Subcutaneous abdominal adipose tissue (tissue), 5 donors: Measurements from ENCODE around the gene PPP4C.

Experiments used
- H3K27ac ChIP-seq: one replicate; pipeline ENCODE4 v1.7.0; 2013; ENCODE audit warnings: low read depth, mild to moderate bottlenecking, inconsistent platforms, low read length, moderate library complexity
- H3K27me3 ChIP-seq, 5 donors: one replicate each; pipeline ENCODE4 v1.7.0; 2013; ENCODE audit warnings: low read length in 5 of 5, inconsistent platforms in 1 of 5; ENCODE audit not compliant: control insufficient read depth in 5 of 5, insufficient read depth in 4 of 5
- H3K36me3 ChIP-seq, 5 donors: one replicate each; pipeline ENCODE4 v1.7.0; 2013; ENCODE audit warnings: low read length in 5 of 5; ENCODE audit not compliant: control insufficient read depth in 5 of 5, insufficient read depth in 5 of 5
- H3K4me1 ChIP-seq, 5 donors: one replicate each; pipeline ENCODE4 v1.7.0; 2013; ENCODE audit warnings: low read length in 5 of 5, mild to moderate bottlenecking in 3 of 5, moderate library complexity in 1 of 5; ENCODE audit not compliant: control insufficient read depth in 5 of 5, insufficient read depth in 5 of 5
- H3K4me3 ChIP-seq, 5 donors: one replicate each; pipeline ENCODE4 v1.7.0; 2013; ENCODE audit warnings: low read length in 5 of 5, low read depth in 1 of 5
- H3K9ac ChIP-seq, 5 donors: one replicate each; pipeline ENCODE4 v1.7.0; 2013; ENCODE audit warnings: low read length in 5 of 5, mild to moderate bottlenecking in 4 of 5, moderate library complexity in 3 of 5
- H3K9me3 ChIP-seq, 5 donors: one replicate each; pipeline ENCODE4 v1.7.0; 2013; ENCODE audit warnings: low read length in 5 of 5; ENCODE audit not compliant: control insufficient read depth in 5 of 5
- donor health status: healthy.
- donor health status: healthy.
- donor health status: healthy.
- donor health status: healthy.
- donor health status: healthy.

The PPP4C gene

DNA sequence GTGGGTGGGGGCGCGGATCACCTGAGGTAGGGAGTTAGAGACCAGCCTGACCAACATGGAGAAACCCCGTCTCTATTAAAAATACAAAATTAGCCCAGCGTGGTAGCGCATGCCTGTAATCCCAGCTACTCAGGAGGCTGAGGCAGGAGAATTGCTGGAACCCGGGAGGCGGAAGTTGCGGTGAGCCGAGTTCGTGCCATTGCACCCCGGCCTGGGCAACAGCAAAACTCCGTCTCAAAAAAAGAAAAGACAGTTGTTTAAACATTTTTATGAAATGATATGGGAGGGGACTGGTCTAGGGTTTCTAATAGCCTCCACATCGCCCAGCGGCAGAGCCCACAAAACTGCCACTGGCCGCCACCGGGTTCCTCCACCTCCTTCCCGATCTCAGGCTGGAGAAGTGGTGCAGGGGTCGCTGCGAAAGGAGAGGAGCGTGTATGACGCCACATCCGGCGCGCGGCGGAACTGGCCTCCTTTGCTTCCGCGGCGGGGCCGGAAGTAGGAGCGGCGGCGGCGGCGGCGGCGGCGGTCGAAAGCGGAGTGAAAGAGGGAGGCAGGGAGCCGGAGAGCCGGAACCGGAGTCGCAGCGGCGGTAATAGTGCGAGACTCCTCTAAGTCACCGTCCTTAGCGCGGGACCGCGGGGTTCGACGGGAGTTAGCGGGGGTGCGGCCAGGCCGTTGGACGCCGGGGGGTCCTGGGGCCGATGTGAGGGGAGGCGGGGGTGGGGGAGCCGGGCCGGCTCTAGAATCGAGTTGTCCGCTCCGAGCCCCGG, at the start of gene PPP4C:
PPP4C (plus strand) TSS at position 492 of the 773 bp plus-strand sequence. CDS start 384 bp downstream, outside the sequence.
- Histone ChIP-seq H3K9me3 (no peaks in the 10 kb centered on the region), H3K36me3 (peaks cover 0 to 53% (median 43%) of the 10 kb centered on the region in 5 donors)

DNA sequence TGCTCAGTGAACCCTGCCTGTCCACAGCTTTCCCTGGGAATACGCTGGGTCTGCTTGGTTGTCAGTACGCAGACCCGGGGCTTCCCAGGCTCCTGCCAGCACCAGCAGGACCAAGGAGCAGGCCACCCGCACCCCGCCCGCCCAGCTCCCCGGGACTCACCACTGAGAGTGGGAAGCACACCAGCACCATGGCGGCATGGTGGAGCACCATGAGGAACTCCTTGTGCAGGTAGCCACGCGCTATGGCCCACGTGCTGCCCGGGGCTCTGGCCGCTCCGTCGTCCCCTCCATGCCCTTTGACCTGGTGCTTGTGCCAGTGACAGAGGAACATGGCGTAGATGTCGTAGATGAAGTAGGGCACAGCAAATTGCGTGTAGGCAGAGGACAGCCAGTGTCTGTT, 49.3 kb upstream of the PPP4C start:
- Histone ChIP-seq H3K9ac (no peak overlapping the region), H3K27ac (no peak overlapping the region), H3K9me3 (no peaks in the 10 kb centered on the region), H3K4me3 (no peak overlapping the region), H3K27me3 (peaks cover 29 to 56% (median 49%) of the 10 kb centered on the region in 5 donors), H3K4me1 (peaks cover 0 to 9% (median 4%) of the 10 kb centered on the region in 5 donors), H3K36me3 (no peaks in the 10 kb centered on the region)

More for the DNA sequence above, at the start of gene PPP4C:
- H3K27me3 ChIP-seq = no peaks in the 10 kb centered on the region
- H3K4me1 ChIP-seq = peaks cover 7 to 33% (median 24%) of the 10 kb centered on the region in 5 donors
- peak within 1 kb of the TSS; percentile 88 for H3K27ac ChIP-seq
- peak within 1 kb of the TSS; percentile 77 to 92 (median 83) for H3K4me3 ChIP-seq
- peak within 1 kb of the TSS; percentile 79 to 98 (median 84) for H3K9ac ChIP-seq

DNA sequence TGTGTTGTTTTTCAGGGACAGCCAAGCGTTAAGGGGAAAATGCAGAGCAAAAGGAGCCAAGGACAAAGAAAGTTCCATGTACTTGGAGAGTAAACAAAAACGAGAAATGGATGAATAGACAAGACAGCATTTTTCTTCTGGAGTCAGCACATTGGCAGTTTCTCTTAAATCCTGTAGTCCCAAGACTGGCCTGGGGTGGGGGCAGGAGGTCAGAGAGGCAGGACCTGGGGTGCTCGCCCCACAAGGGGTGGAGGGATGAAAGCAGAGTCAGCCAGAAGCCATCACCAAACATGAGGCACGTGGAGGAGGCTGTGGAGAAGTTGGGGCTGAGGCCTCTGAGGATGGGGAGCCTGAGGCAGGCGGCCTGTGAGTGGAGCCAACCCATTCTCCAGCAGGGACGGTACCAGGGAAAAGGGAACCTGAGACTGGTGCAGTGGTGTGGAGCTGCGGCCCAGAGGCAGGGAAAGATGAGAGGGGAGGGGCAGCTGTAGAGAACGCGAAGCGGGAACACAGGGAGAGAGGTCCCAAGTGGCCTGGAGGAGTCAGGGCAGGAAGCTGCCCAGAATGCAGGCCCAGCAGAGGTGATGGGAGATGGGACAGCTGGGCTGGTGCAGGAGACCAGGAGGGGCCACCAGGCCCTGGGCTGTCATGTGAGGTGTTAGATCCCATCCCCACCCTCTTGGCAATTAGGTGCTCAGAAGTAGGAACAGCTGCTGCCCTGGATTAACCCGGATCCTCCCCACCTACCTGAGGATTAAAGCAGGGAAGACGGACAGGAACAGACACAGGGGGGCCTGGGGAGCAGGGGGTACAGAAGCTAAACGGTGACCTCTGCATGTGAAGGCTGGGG, 48.0 kb upstream of the PPP4C start:
- Histone ChIP-seq H3K27ac (no peak overlapping the region), H3K4me3 (no peak overlapping the region), H3K9me3 (no peaks in the 10 kb centered on the region), H3K36me3 (no peaks in the 10 kb centered on the region), H3K9ac (no peak overlapping the region), H3K4me1 (peaks cover 0 to 4% (median 0%) of the 10 kb centered on the region in 5 donors), H3K27me3 (peaks cover 39 to 64% (median 61%) of the 10 kb centered on the region in 5 donors)

DNA sequence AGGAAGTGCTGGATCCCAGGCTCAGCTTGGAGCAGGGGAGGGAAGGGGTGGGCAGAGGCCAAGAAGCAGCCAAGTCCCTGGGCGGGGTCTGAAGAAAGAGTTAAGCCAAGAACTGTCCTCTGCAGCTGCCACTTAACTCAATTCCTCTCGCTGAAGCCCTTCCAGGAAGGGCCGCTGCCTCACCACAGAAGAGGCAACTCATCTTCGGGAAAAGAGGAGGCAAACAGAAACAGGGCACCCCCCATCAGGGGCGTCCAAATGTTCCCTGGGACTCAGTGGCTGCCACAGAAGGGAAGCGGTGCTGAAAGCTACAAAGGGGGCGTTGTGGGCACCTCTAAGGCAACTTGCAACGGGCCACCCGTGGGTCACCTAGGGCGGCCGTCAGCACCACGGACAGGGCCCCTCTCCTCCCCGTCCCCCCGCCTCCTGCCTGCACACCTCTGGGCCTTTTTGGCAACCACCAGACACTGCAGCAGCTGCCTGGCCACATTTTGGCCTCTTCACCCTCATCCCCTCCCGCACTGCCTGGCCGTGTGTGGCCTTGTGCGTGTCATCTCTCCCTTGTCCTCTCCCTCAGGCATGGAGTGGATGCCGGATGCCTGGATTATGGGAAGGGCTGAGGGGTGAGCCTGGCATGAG, 47.2 kb upstream of the PPP4C start:
- no peaks in the 10 kb centered on the region for H3K36me3 ChIP-seq
- H3K27me3 ChIP-seq = peaks cover 39 to 68% (median 64%) of the 10 kb centered on the region in 5 donors
- peaks cover 0 to 4% (median 0%) of the 10 kb centered on the region in 5 donors for H3K4me1 ChIP-seq
- no peak overlapping the region for H3K9ac ChIP-seq
- no peaks in the 10 kb centered on the region for H3K9me3 ChIP-seq
- H3K4me3 ChIP-seq = no peak overlapping the region
- no peak overlapping the region for H3K27ac ChIP-seq

DNA sequence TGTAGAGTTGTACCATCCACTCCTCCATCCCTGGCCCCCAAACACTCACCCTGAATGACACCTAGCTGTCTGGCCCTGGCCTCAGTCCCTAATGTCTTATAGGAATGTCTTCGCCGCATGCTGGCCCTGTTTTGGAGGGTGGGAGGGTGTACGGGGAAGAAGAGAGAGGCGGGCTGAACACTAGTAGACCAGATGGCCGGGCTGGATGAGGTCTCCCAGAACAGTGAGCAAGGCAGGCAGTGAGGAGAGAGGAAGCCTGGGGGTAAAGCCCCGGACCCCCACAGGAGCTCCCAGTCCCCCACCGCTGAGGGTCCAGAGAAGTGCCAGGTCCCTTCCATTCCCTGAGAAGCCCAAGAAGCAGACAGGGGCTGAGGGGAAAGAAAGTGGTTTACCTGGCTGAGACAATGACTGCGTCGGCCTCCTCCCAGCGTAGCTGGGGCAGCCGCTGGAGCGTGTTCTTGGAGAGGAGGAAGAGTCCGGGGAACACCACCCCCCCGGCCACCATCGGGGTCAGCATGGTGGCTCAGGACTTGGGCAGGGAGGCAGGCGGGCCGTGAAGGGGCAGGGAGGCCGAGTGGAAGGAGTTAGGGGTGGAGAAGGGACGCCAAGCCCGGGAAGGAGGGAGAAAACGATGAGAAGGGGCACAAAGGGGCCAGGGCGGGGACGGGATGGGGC, 45.6 kb upstream of the PPP4C start:
- peaks cover 0 to 4% (median 0%) of the 10 kb centered on the region in 5 donors for H3K4me1 ChIP-seq
- H3K9ac ChIP-seq = no peak overlapping the region
- H3K36me3 ChIP-seq = no peaks in the 10 kb centered on the region
- H3K9me3 ChIP-seq = no peaks in the 10 kb centered on the region
- peaks cover 38 to 71% (median 66%) of the 10 kb centered on the region in 5 donors for H3K27me3 ChIP-seq
- H3K27ac ChIP-seq = no peak overlapping the region
- H3K4me3 ChIP-seq = no peak overlapping the region

DNA sequence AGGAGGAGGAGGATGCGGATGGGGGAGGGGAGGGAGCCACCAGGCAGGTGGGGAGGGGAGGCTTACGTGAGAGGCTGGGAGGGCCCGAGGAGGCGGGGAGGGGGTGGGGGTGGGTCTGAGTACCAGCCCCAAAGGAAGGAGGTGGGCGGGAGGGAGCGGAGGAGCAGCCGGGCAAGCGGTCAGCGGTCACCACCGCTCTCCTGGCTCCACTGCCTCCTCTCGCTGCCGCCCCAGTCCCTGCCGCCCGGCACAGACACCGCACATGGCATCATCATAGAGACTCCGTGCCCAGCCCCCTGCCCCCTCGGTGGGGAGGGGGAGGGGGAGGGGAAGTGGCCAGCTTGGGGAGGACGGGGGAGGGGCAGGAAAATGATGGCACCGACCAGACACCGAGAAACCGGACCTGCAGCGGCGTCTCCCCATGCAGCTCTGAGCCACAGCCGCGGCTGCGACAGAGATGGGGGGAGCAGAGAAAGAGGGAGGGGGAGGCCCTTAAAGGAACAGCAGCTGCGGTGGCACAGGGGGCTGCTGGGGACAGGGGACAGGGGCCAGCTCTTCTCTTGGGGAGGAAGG, 44.9 kb upstream of the PPP4C start, which contains the start of gene TLCD3B:
TLCD3B (minus strand) TSS at position 431 of the 573 bp plus-strand sequence. CDS start 744 bp downstream, outside the sequence.
- H3K36me3 ChIP-seq = no peaks in the 10 kb centered on the region
- H3K4me3 ChIP-seq = no peak within 1 kb of the TSS
- peaks cover 0 to 4% (median 0%) of the 10 kb centered on the region in 5 donors for H3K4me1 ChIP-seq
- H3K9ac ChIP-seq = no peak within 1 kb of the TSS
- H3K27ac ChIP-seq = no peak within 1 kb of the TSS
- H3K9me3 ChIP-seq = no peaks in the 10 kb centered on the region
- H3K27me3 ChIP-seq = peaks cover 33 to 66% (median 62%) of the 10 kb centered on the region in 5 donors

DNA sequence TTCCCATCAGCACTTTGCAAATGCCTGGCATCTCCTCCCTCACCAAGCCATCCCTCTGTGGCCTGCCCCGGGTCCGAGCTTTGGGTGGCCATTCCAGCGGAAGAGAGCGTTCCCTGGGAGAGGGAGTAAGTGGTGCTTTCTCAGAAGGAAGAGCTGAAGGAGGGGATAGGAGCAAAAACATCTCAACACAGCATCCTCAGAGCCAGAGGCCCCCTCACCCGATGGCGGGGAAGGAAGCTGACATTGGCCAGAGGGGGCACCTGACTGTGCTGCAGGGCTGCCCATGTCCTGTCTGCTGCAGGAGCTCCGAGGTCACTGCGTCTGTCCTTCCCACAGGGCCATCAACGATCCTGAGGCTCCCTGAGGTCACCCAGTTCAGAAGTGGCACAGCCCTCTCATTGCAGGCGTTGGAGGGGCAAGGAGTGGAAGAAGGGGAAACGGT, 44.3 kb upstream of the PPP4C start:
- Histone ChIP-seq H3K9ac (no peak overlapping the region), H3K9me3 (no peaks in the 10 kb centered on the region), H3K36me3 (no peaks in the 10 kb centered on the region), H3K4me1 (peaks cover 0 to 4% (median 0%) of the 10 kb centered on the region in 5 donors), H3K27me3 (peaks cover 36 to 66% (median 58%) of the 10 kb centered on the region in 5 donors), H3K4me3 (no peak overlapping the region), H3K27ac (no peak overlapping the region)

DNA sequence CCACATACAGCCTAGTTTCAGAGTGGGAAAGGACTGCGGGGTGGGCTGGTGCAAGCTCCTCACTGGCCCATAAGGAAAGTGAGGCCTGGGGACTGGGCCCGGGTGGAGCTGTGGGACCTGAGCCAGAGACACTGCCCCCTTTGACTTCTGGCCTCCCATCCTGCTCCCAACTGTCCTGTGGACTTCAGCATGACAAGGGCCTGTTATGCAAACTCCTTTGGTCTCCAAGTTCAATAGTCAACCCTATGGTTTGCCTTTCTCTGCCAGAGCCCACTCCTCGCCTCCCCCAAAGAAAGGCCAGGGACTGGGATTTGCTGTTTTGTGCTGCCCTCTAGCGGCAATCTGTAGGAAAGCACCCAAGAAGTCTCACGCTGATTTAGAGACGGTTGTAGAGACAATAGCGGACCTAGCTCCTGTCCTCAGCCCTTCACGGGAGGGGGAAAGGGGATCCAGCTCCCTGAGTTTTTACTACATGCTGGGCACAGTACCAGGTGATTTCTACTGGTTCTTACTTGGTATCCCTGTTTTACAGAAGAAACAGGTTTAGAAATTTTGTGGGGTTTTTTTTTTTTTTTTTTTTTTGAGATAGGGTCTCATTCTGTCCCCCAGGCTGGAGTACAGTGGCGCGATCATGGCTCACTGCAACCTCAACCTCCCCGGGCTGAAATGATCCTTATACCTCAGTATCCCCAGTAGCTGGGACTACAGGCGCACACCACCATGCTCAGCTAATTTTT, 43.5 kb upstream of the PPP4C start:
- Histone ChIP-seq H3K9ac (no peak overlapping the region), H3K4me3 (no peak overlapping the region), H3K9me3 (no peaks in the 10 kb centered on the region), H3K36me3 (no peaks in the 10 kb centered on the region), H3K27ac (no peak overlapping the region), H3K4me1 (peaks cover 0 to 4% (median 0%) of the 10 kb centered on the region in 5 donors), H3K27me3 (peaks cover 33 to 59% (median 50%) of the 10 kb centered on the region in 5 donors)
